HEK293 (cell line): ENCODE data around the gene SLC39A11.

ENCODE experiments used
- CTCF ChIA-PET: fragments of 350-600 bp; formaldehyde crosslinking; extraction: SDS; loops from one replicate; lab custom pipeline; 2021; ENCODE audit warnings: antibody characterized with exemption; lab: Yijun Ruan, JAX
- POLR2A ChIA-PET: fragments of 300-600 bp; formaldehyde crosslinking; extraction: SDS; loops from one replicate; lab custom pipeline; 2020; ENCODE audit warnings: antibody characterized with exemption, inconsistent platforms; lab: Yijun Ruan, JAX
- H3K27ac ChIP-seq: fragments of 200-500 bp; sonication (Bioruptor generic); 2 replicates; pipeline ENCODE4 v1.5.1; 2014; ENCODE audit warnings: low read depth, low read length, control low read depth, inconsistent platforms; ENCODE audit errors: extremely low read depth
- H3K36me3 ChIP-seq, 2 experiments: fragments of 200-500 bp in 1 of 2; sonication (Bioruptor generic) in 1 of 2; 1 replicate in 1 of 2; 2 replicates in 1 of 2; pipeline ENCODE4 v1.5.1; 2014 to 2017; ENCODE audit warnings: inconsistent platforms in 2 of 2, low read length in 2 of 2; ENCODE audit not compliant: control insufficient read depth in 2 of 2, insufficient read depth in 1 of 2
- H3K4me1 ChIP-seq: fragments of 200-500 bp; sonication (Bioruptor generic); 2 replicates; pipeline ENCODE4 v1.5.1; 2014; ENCODE audit warnings: mild to moderate bottlenecking, low read length, inconsistent platforms; ENCODE audit not compliant: control insufficient read depth, insufficient read depth
- H3K4me3 ChIP-seq: 2 replicates; pipeline ENCODE4 v1.5.1; 2011; ENCODE audit warnings: low read depth, mild to moderate bottlenecking, control low read depth, low read length, moderate library complexity
- H3K9me3 ChIP-seq: fragments of 200-500 bp; sonication (Bioruptor generic); 2 replicates; pipeline ENCODE4 v1.5.1; 2014; ENCODE audit warnings: low read depth, low read length, inconsistent platforms; ENCODE audit not compliant: control insufficient read depth, insufficient read depth
- AEBP2 ChIP-seq: fragments of 450-650 bp; formaldehyde crosslinking; IDR thresholded peaks from 2 replicates; pipeline ENCODE4 v1.5.1; 2016; ENCODE audit warnings: missing biosample characterization, missing genetic modification characterization, borderline replicate concordance
- BCL11B ChIP-seq: fragments of 450-650 bp; formaldehyde crosslinking; IDR thresholded peaks from 2 replicates; pipeline ENCODE4 v1.5.1; 2016; ENCODE audit warnings: low read depth, missing biosample characterization, missing genetic modification characterization
- EGR2 ChIP-seq: fragments of 450-650 bp; formaldehyde crosslinking; IDR thresholded peaks from 2 replicates; pipeline ENCODE4 v1.5.1; 2016; ENCODE audit warnings: low read depth, missing biosample characterization, missing genetic modification characterization
- ELK4 ChIP-seq: IDR thresholded peaks from 2 replicates; pipeline ENCODE4 v1.6.1; 2011; ENCODE audit warnings: mild to moderate bottlenecking, low read depth, low read length, borderline replicate concordance
- HIC1 ChIP-seq: fragments of 450-650 bp; formaldehyde crosslinking; IDR thresholded peaks from 2 replicates; pipeline ENCODE4 v1.5.1; 2016; ENCODE audit warnings: missing biosample characterization, missing genetic modification characterization
- KLF9 ChIP-seq: fragments of 450-650 bp; formaldehyde crosslinking; IDR thresholded peaks from 2 replicates; pipeline ENCODE4 v1.5.1; 2016; ENCODE audit warnings: missing biosample characterization, missing genetic modification characterization, low read depth
- PRDM10 ChIP-seq: fragments of 450-650 bp; formaldehyde crosslinking; IDR thresholded peaks from 2 replicates; pipeline ENCODE4 v1.5.1; 2016; ENCODE audit warnings: missing biosample characterization, missing genetic modification characterization
- SETDB1 ChIP-seq: IDR thresholded peaks from one replicate; pipeline ENCODE4 v1.6.1; 2017; ENCODE audit warnings: mild to moderate bottlenecking, low read length, moderate library complexity, mixed read lengths; ENCODE audit not compliant: insufficient read length
- SP2 ChIP-seq: fragments of 450-650 bp; formaldehyde crosslinking; IDR thresholded peaks from 2 replicates; pipeline ENCODE4 v1.5.1; 2016; ENCODE audit warnings: missing biosample characterization, missing genetic modification characterization
- ZBTB10 ChIP-seq: fragments of 450-650 bp; formaldehyde crosslinking; IDR thresholded peaks from 2 replicates; pipeline ENCODE4 v1.5.1; 2016; ENCODE audit warnings: missing biosample characterization, missing genetic modification characterization
- ZBTB6 ChIP-seq: fragments of 450-650 bp; formaldehyde crosslinking; IDR thresholded peaks from 2 replicates; pipeline ENCODE4 v1.5.1; 2017; ENCODE audit warnings: missing biosample characterization, missing genetic modification characterization
- ZFP69B ChIP-seq: fragments of 450-650 bp; formaldehyde crosslinking; IDR thresholded peaks from 2 replicates; pipeline ENCODE4 v1.5.1; 2016; ENCODE audit warnings: missing biosample characterization, missing genetic modification characterization
- ZNF10 ChIP-seq: fragments of 450-650 bp; formaldehyde crosslinking; IDR thresholded peaks from 2 replicates; pipeline ENCODE4 v1.5.1; 2017; ENCODE audit warnings: missing biosample characterization, missing genetic modification characterization
- ZNF175 ChIP-seq: fragments of 450-650 bp; formaldehyde crosslinking; IDR thresholded peaks from 2 replicates; pipeline ENCODE4 v1.5.1; 2016; ENCODE audit warnings: missing biosample characterization, missing genetic modification characterization
- ZNF19 ChIP-seq: fragments of 450-650 bp; formaldehyde crosslinking; IDR thresholded peaks from 2 replicates; pipeline ENCODE4; 2016; ENCODE audit warnings: missing biosample characterization, missing genetic modification characterization, low read depth
- ZNF211 ChIP-seq: fragments of 450-650 bp; formaldehyde crosslinking; IDR thresholded peaks from 2 replicates; pipeline ENCODE4 v1.5.1; 2016; ENCODE audit warnings: low read depth, missing biosample characterization, missing genetic modification characterization
- ZNF214 ChIP-seq: fragments of 450-650 bp; formaldehyde crosslinking; IDR thresholded peaks from 2 replicates; pipeline ENCODE4 v1.5.1; 2017; ENCODE audit warnings: missing biosample characterization, mild to moderate bottlenecking, missing genetic modification characterization, borderline replicate concordance
- ZNF354C ChIP-seq: fragments of 450-650 bp; formaldehyde crosslinking; IDR thresholded peaks from 2 replicates; pipeline ENCODE4 v1.5.1; 2016; ENCODE audit warnings: missing biosample characterization, missing genetic modification characterization, low read depth, borderline replicate concordance
- ZNF549 ChIP-seq: fragments of 450-650 bp; IDR thresholded peaks from 2 replicates; pipeline ENCODE4 v1.5.1; 2018; ENCODE audit warnings: missing biosample characterization, missing genetic modification characterization, mild to moderate bottlenecking, inconsistent platforms, moderate library complexity
- ZNF560 ChIP-seq: fragments of 450-650 bp; formaldehyde crosslinking; IDR thresholded peaks from 2 replicates; pipeline ENCODE4 v1.5.1; 2017; ENCODE audit warnings: missing biosample characterization, missing genetic modification characterization, borderline replicate concordance
- ZNF623 ChIP-seq: fragments of 450-650 bp; formaldehyde crosslinking; IDR thresholded peaks from 2 replicates; pipeline ENCODE4 v1.5.1; 2016; ENCODE audit warnings: missing biosample characterization, missing genetic modification characterization
- ZNF692 ChIP-seq: fragments of 450-650 bp; formaldehyde crosslinking; IDR thresholded peaks from 2 replicates; pipeline ENCODE4 v1.5.1; 2016; ENCODE audit warnings: missing biosample characterization, missing genetic modification characterization
- ZNF792 ChIP-seq: fragments of 450-650 bp; formaldehyde crosslinking; IDR thresholded peaks from 2 replicates; pipeline ENCODE4 v1.5.1; 2016; ENCODE audit warnings: missing biosample characterization, missing genetic modification characterization

SLC39A11 gene

GRCh38 chr17:72802726-72803125, 289.8 kb downstream of the SLC39A11 start (continued):
- TF ChIP-seq ZNF10 (no peak), ZNF792 (tag by site-specific recombination) (no peak), ZNF211 (tag by site-specific recombination) (no peak), HIC1 (tag by site-specific recombination) (no peak)

GRCh38 chr17:72797142-72797541, 295.3 kb downstream of the SLC39A11 start:
- POLR2A ChIA-PET, result no interaction called here
- no peak overlapping the region for H3K27ac ChIP-seq
- no peaks in the 10 kb centered on the region for H3K36me3 ChIP-seq
- H3K4me1 ChIP-seq, result no peaks in the 10 kb centered on the region
- H3K4me3 ChIP-seq, result no peak overlapping the region
- H3K9me3 ChIP-seq, result no peaks in the 10 kb centered on the region
- TF ChIP-seq KLF9 (tag by site-specific recombination) (no peak), ZFP69B (tag by site-specific recombination) (no peak), ZBTB10 (tag by site-specific recombination) (no peak), PRDM10 (tag by site-specific recombination) (no peak), SP2 (tag by site-specific recombination) (no peak), ZNF354C (no peak), ELK4 (no peak), ZNF560 (tag by site-specific recombination) (no peak), SETDB1 (no peak), ZBTB6 (tag by site-specific recombination) (no peak), ZNF692 (tag by site-specific recombination) (no peak), ZNF19 (tag by site-specific recombination) (no peak), ZNF214 (no peak), BCL11B (tag by site-specific recombination) (no peak), AEBP2 (tag by site-specific recombination) (no peak), ZNF175 (tag by site-specific recombination) (no peak), EGR2 (tag by site-specific recombination) (no peak), ZNF623 (tag by site-specific recombination) (no peak), ZNF549 (tag by site-specific recombination) (no peak)
- CTCF ChIA-PET, result no interaction called here
